OCI-LY7 (cell line): ENCODE results near the gene PPIAL4G. TPM values are rescaled to one million over a fixed set of nuclear protein-coding genes. Genes with fewer than 3 reads are reported as not detected.
"Not testable (repeated sequence)": the region's sequence is repeated elsewhere in the genome, so short reads cannot be mapped to it uniquely, and the experiment has no call there.

ENCODE experiments used
- BruUV-seq: library from RNA; stranded (reverse); fragments of 400-500 nt; replicated peaks from 2 replicates; lab custom pipeline; 2021; lab: Mats Ljungman, UMichigan
- CTCF ChIA-PET: fragments of 300-600 bp; sonication (Branson Sonifier 250); formaldehyde crosslinking; loops from one replicate; lab custom pipeline; 2022; ENCODE audit warnings: antibody characterized with exemption; ENCODE audit not compliant: unreplicated experiment; lab: Charles Lee
- POLR2A ChIA-PET: fragments of 300-600 bp; sonication (Branson Sonifier 250); formaldehyde crosslinking; loops from one replicate; lab custom pipeline; 2022; ENCODE audit warnings: antibody characterized with exemption; lab: Charles Lee
- DNase-seq: peaks from one replicate; pipeline ENCODE4 v3.0.0-alpha.2; 2015; ENCODE audit warnings: low spot score
- H2AFZ ChIP-seq: fragments of 200-600 bp; sonication (generic), shearing (Covaris generic); 2 replicates; pipeline ENCODE4 v1.6.1; 2014; ENCODE audit warnings: mild to moderate bottlenecking, antibody characterized with exemption, low read length, moderate library complexity
- H3K27ac ChIP-seq: fragments of 200-600 bp; sonication (generic); 2 replicates; pipeline ENCODE4 v1.5.1; 2014; ENCODE audit warnings: mixed run types, low read depth, mild to moderate bottlenecking, moderate library complexity, low read length, inconsistent platforms; ENCODE audit not compliant: poor library complexity, severe bottlenecking
- H3K36me3 ChIP-seq: fragments of 200-600 bp; sonication (generic); 2 replicates; pipeline ENCODE4 v1.6.1; 2014; ENCODE audit warnings: mild to moderate bottlenecking, antibody characterized with exemption, low read length, moderate library complexity, mixed read lengths; ENCODE audit not compliant: insufficient read depth
- H3K4me1 ChIP-seq: fragments of 200-600 bp; sonication (generic); 2 replicates; pipeline ENCODE4 v1.5.1; 2014; ENCODE audit warnings: mild to moderate bottlenecking, low read length; ENCODE audit not compliant: insufficient read depth, poor library complexity, severe bottlenecking
- H3K4me2 ChIP-seq: fragments of 200-600 bp; sonication (generic); 2 replicates; pipeline ENCODE4 v1.6.1; 2014; ENCODE audit warnings: mild to moderate bottlenecking, low read length
- H3K4me3 ChIP-seq: fragments of 200-600 bp; sonication (generic); 2 replicates; pipeline ENCODE4 v1.5.1; 2014; ENCODE audit warnings: mild to moderate bottlenecking, low read depth, low read length; ENCODE audit not compliant: poor library complexity, severe bottlenecking
- H3K79me2 ChIP-seq: fragments of 200-600 bp; sonication (generic); 2 replicates; pipeline ENCODE4 v1.6.1; 2016; ENCODE audit warnings: low read depth, mild to moderate bottlenecking, low read length, moderate library complexity, mixed read lengths; ENCODE audit not compliant: insufficient read depth
- H3K9me2 ChIP-seq: fragments of 200-600 bp; sonication (generic); 2 replicates; pipeline ENCODE4 v1.6.1; 2016; ENCODE audit warnings: mild to moderate bottlenecking, low read length, mixed read lengths; ENCODE audit not compliant: insufficient read depth
- H3K9me3 ChIP-seq: fragments of 200-600 bp; sonication (generic); 2 replicates; pipeline ENCODE4 v1.6.1; 2014; ENCODE audit warnings: mild to moderate bottlenecking, mixed run types, low read length, mixed read lengths
- H4K20me1 ChIP-seq: fragments of 200-600 bp; sonication (generic); 2 replicates; pipeline ENCODE4 v1.6.1; 2014; ENCODE audit warnings: mild to moderate bottlenecking, antibody characterized with exemption, low read length, moderate library complexity, mixed read lengths; ENCODE audit not compliant: insufficient read depth
- intact Hi-C: fragments of 100-400 bp; cut with micrococcal nuclease; formaldehyde crosslinking; loops from one replicate; pipeline ENCODE4 v1.10.0; 2022; ENCODE audit not compliant: unreplicated experiment
- total RNA-seq, 2 experiments: library from RNA; depleted of rRNA in 1 of 2; stranded (reverse); fragments of >200 nt in 1 of 2; shearing (Covaris generic) in 1 of 2; gene quantifications; 2 replicates each; pipeline ENCODE4 v1.2.3, GENCODE V29; 2014 to 2022

PPIAL4G gene
- total RNA-seq, 2 experiments from 2014 or later = not detected

DNA sequence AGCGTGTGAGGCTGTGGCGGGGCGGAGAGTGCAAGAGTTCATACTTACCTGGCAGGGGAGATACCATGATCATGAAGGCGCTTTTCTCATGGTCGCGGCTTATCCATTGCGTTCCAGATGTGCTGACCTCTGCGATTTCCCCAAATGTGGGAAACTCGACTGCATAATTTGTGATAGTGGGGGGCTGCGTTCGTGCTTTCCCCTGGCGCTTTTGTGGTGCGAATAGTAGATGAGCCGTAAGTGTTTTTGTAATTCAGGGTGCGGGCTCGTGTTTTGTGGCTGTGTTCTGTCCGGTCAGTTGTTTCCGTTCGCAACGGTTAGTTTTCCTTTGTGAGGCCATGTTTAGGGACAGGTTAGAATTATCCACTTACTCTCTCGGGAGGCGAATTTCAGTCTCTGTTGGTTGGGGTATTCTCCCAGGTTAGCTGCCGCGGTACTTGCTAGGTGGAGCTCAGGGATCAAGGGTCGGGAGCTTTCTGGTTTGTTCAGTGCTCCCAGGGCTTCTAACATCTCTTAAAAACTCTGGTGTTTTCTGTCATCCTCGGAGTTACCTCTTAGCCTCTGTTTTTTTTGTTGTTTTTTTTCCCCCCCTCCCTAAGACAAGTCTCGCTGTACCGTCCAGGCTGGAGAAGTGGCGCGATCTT, 39.6 kb upstream of the PPIAL4G start:
- H3K4me3 ChIP-seq = peak overlapping the region; percentile 65
- intact Hi-C loops, H3K9me2 ChIP-seq, H4K20me1 ChIP-seq, H3K4me1 ChIP-seq, POLR2A ChIA-PET, H3K79me2 ChIP-seq, H3K36me3 ChIP-seq, CTCF ChIA-PET, H2AFZ ChIP-seq, H3K9me3 ChIP-seq: not testable (repeated sequence)
- DNase-seq = peak; percentile 95
- H3K27ac ChIP-seq = peak overlapping the region; percentile 79
- H3K4me2 ChIP-seq = peak overlapping the region; percentile 64
- TSS peak; percentile 97 for BruUV-seq

DNA sequence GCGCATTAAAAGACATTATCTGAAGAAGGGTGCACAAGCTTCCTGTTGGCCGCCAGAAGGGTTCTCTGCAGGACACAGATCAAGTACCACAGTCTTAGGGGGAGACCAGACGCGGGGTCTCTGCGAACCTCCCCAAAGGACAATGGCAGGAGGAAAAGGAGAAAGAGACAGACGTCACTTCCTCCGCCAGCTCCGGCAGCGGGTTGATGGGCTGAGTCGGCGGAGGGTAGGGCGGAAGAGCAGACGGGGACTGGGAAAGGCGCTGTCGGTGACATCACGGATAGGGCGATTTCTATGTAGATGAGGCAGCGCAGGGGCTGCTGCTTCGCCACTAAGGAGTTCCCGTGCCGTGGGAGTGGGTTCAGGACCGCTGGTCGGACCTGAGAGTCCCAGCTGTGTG, 39.0 kb upstream of the PPIAL4G start:
- peak; percentile 89 for DNase-seq
- H4K20me1 ChIP-seq, BruUV-seq, H3K9me3 ChIP-seq, CTCF ChIA-PET, H3K4me1 ChIP-seq, intact Hi-C loops, POLR2A ChIA-PET, H3K79me2 ChIP-seq, H3K9me2 ChIP-seq, H3K36me3 ChIP-seq, H2AFZ ChIP-seq: not testable (repeated sequence)
- Histone ChIP-seq H3K4me2 (peak overlapping the region; percentile 61), H3K4me3 (peak overlapping the region; percentile 41), H3K27ac (peak overlapping the region; percentile 46)

DNA sequence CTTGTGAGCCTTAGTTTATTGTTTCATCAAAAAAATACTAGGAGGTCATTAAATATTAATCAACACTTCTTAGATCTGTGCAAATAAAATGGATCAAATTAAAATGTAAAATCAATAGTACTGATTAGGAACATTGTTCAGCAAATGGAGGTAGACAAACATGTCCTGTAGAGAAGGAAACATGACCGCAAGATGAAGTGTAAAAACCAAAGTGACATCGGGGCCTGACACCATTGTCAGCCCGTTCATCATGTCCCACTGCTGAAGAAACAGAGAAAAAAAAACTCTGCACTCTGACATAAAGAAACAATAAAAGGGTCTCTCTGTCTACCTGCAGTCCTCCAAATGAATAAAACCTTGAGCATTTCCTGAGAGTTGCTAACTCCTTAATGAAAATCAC, 31.2 kb upstream of the PPIAL4G start:
- BruUV-seq, CTCF ChIA-PET: not testable (repeated sequence)

DNA sequence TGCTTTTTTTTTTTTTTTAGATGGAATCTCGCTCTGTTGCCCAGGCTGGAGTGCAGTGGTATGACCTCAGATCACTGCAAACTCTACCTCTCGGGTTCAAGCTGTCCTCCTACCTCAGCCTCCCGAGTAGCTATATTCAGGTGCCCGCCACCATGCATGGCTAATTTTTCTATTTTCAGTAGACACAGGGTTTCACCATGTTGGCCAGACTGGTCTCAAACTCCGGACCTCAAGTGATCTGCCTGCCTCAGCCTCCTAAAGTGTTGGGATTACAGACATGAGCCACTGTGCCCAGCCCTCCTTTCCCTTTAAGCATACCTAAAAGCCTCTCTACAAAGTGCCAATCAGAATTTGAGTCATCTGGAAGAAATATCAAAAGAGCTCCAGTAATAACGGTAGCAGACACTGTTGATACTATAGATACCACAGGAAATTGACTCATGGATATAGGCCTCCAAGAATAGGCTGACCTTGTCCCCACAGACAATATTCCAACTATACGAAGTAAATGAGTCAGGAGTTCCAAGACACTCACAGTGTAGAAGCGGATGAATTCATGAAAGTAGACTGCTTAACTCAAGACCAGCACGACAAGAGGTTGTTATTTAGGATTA, 29.6 kb upstream of the PPIAL4G start:
- H3K4me3 ChIP-seq, H3K9me2 ChIP-seq, DNase-seq, intact Hi-C loops, H4K20me1 ChIP-seq, H3K36me3 ChIP-seq, H3K27ac ChIP-seq, H3K9me3 ChIP-seq, BruUV-seq, H2AFZ ChIP-seq, POLR2A ChIA-PET, H3K79me2 ChIP-seq, H3K4me2 ChIP-seq, H3K4me1 ChIP-seq, CTCF ChIA-PET: not testable (repeated sequence)

More for the DNA sequence above, 31.2 kb upstream of the PPIAL4G start:
- H3K4me3 ChIP-seq, H3K36me3 ChIP-seq, intact Hi-C loops, H3K9me3 ChIP-seq, H3K4me1 ChIP-seq, H4K20me1 ChIP-seq, H2AFZ ChIP-seq, H3K4me2 ChIP-seq, H3K9me2 ChIP-seq, DNase-seq, POLR2A ChIA-PET, H3K79me2 ChIP-seq, H3K27ac ChIP-seq: not testable (repeated sequence)

DNA sequence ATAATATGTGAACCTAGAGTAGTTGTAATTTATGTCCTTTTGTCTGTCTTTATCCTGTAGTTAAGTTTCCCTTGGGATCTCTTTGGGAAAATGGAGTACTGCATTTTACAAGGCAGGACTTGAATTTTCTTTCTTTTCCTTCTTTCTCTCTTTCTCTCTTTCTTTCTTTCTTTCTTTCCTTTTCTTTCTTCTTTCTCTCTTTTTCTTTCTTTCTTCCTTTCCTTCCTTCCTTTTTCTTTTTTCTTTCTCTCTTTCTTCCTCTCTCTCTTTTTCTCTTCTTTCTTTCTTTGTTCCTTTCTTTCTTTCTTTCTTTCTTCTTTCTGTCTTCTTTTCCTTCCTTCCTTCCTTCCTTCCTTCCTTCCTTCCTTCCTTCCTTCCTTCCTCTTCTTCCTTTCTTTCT, 10.8 kb upstream of the PPIAL4G start:
- H3K4me2 ChIP-seq, H3K79me2 ChIP-seq, H3K9me3 ChIP-seq, H3K4me1 ChIP-seq, H3K36me3 ChIP-seq, H3K27ac ChIP-seq, POLR2A ChIA-PET, H4K20me1 ChIP-seq, BruUV-seq, H3K9me2 ChIP-seq, H3K4me3 ChIP-seq, H2AFZ ChIP-seq, DNase-seq, CTCF ChIA-PET, intact Hi-C loops: not testable (repeated sequence)

DNA sequence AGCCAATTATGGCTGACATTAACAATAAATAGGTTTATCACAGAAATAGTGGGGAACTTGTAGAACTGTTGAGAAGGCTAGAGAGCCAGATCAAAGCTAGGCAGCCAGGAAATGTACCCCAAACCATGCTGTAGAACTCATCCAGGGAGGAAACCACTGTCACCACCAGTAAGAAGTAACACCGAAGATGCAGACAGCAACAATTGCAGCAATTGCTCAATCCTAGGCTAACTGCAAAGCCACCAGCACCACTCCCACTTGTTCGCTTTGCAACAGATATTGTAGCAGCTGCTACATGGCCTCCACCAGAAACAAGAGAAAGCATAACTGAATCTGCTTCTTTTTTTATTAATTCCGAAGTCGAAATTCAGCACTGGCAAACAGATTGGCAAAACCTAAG, 2.0 kb downstream of the PPIAL4G start:
- intact Hi-C loops, BruUV-seq, H3K79me2 ChIP-seq, H4K20me1 ChIP-seq, POLR2A ChIA-PET, H3K4me1 ChIP-seq, H3K4me2 ChIP-seq, H3K36me3 ChIP-seq, H2AFZ ChIP-seq, H3K27ac ChIP-seq, H3K9me2 ChIP-seq, H3K9me3 ChIP-seq, CTCF ChIA-PET, H3K4me3 ChIP-seq, DNase-seq: not testable (repeated sequence)
